PC-9 (cell line): Measurements from ENCODE around the gene CDKN2B-AS1.

Source experiments
- CTCF ChIP-seq: fragments of 200-600 bp; sonication (generic); conservative IDR thresholded peaks from 2 replicates; pipeline ENCODE4 v1.6.1; 2017; ENCODE audit warnings: mixed run types, antibody characterized with exemption, mild to moderate bottlenecking, moderate library complexity
- EZH2 ChIP-seq: fragments of 200-600 bp; sonication (generic); IDR thresholded peaks from 2 replicates; pipeline ENCODE4 v1.8.0; 2017; ENCODE audit warnings: antibody characterized with exemption, low read depth

GRCh38 chr9:22142671-22143070 is 148.1 kb downstream of the CDKN2B-AS1 start:
- TF ChIP-seq CTCF (no peak), EZH2 (no peak)
